IMR-90 (cell line): ENCODE results near the gene PVALEF. TPM values are rescaled to one million over a fixed set of nuclear protein-coding genes. Genes with fewer than 3 reads are reported as not detected.

ENCODE experiments used
- ATAC-seq: fragments of 200-7000 bp; cut with Tn5 transposase; 2 replicates; pipeline ENCODE4 v1.9.1; 2020; ENCODE audit warnings: low read depth, mild to moderate bottlenecking, moderate library complexity
- BruUV-seq: library from RNA; stranded (reverse); fragments of 400-500 nt; replicated peaks from 2 replicates; lab custom pipeline; 2021; lab: Mats Ljungman, UMichigan
- CTCF ChIA-PET: fragments of 300-600 bp; formaldehyde crosslinking; extraction: SDS; loops from one replicate; lab custom pipeline; 2021; ENCODE audit warnings: antibody characterized with exemption; lab: Yijun Ruan, JAX
- POLR2A ChIA-PET: fragments of 300-600 bp; sonication (Branson Sonifier 250); formaldehyde crosslinking; loops from one replicate; lab custom pipeline; 2022; ENCODE audit warnings: antibody characterized with exemption; ENCODE audit not compliant: unreplicated experiment; lab: Charles Lee
- DNase-seq: peaks from one replicate; pipeline ENCODE4 v3.0.0; 2013
- H2AFZ ChIP-seq: replicated peaks from 2 replicates; pipeline ENCODE3; 2013; ENCODE audit warnings: low read length, mild to moderate bottlenecking; ENCODE audit not compliant: poor library complexity
- H2AK5ac ChIP-seq: 2 replicates; pipeline ENCODE4 v1.6.1; 2013; ENCODE audit warnings: low read depth, low read length, inconsistent platforms
- H2AK9ac ChIP-seq: replicated peaks from 2 replicates; pipeline ENCODE3; 2013; ENCODE audit warnings: mild to moderate bottlenecking, low read depth, low read length, moderate library complexity; ENCODE audit not compliant: poor library complexity
- H2BK120ac ChIP-seq: 2 replicates; pipeline ENCODE4 v1.6.1; 2013; ENCODE audit warnings: low read depth, low read length, inconsistent platforms
- H2BK15ac ChIP-seq: 3 replicates; pipeline ENCODE4 v1.6.1; 2013; ENCODE audit warnings: low read depth, low read length, inconsistent platforms
- H2BK20ac ChIP-seq: 2 replicates; pipeline ENCODE4 v1.6.1; 2013; ENCODE audit warnings: low read depth, mild to moderate bottlenecking, inconsistent platforms, low read length, moderate library complexity
- H2BK5ac ChIP-seq: 2 replicates; pipeline ENCODE4 v1.6.1; 2013; ENCODE audit warnings: mild to moderate bottlenecking, low read depth, low read length, inconsistent platforms; ENCODE audit not compliant: poor library complexity, severe bottlenecking
- H3K14ac ChIP-seq: replicated peaks from 2 replicates; pipeline ENCODE4 v1.6.1; 2013; ENCODE audit warnings: low read depth, low read length, inconsistent platforms
- H3K18ac ChIP-seq: 2 replicates; pipeline ENCODE4 v1.6.1; 2013; ENCODE audit warnings: low read depth, low read length, control low read depth
- H3K23ac ChIP-seq: 2 replicates; pipeline ENCODE4 v1.6.1; 2013; ENCODE audit warnings: low read depth, low read length, inconsistent platforms
- H3K27ac ChIP-seq: 2 replicates; pipeline ENCODE4 v1.5.1; 2013; ENCODE audit warnings: mild to moderate bottlenecking, control low read depth, low read length; ENCODE audit not compliant: insufficient read depth
- H3K27me3 ChIP-seq: 2 replicates; pipeline ENCODE4 v1.6.1; 2013; ENCODE audit warnings: low read length; ENCODE audit not compliant: control insufficient read depth, insufficient read depth
- H3K36me3 ChIP-seq: 2 replicates; pipeline ENCODE4 v1.6.1; 2013; ENCODE audit warnings: low read length, mixed read lengths; ENCODE audit not compliant: control insufficient read depth, insufficient read depth
- H3K4ac ChIP-seq: 2 replicates; pipeline ENCODE4 v1.6.1; 2013; ENCODE audit warnings: low read depth, low read length, inconsistent platforms
- H3K4me1 ChIP-seq: 2 replicates; pipeline ENCODE4 v1.6.1; 2013; ENCODE audit warnings: low read length, mixed read lengths; ENCODE audit not compliant: control insufficient read depth, insufficient read depth
- H3K4me2 ChIP-seq: 2 replicates; pipeline ENCODE4 v1.6.1; 2013; ENCODE audit warnings: low read depth, mild to moderate bottlenecking, control low read depth, low read length, moderate library complexity
- H3K4me3 ChIP-seq: 2 replicates; pipeline ENCODE4 v1.5.1; 2013; ENCODE audit warnings: low read depth, mild to moderate bottlenecking, control low read depth, low read length, moderate library complexity; ENCODE audit not compliant: insufficient read depth
- H3K56ac ChIP-seq: 2 replicates; pipeline ENCODE4 v1.6.1; 2013; ENCODE audit warnings: low read length, inconsistent platforms; ENCODE audit not compliant: insufficient read depth; ENCODE audit errors: extremely low read depth
- H3K79me1 ChIP-seq, 2 experiments: 2 replicates each; pipeline ENCODE4 v1.6.1; 2013; ENCODE audit warnings: low read length in 2 of 2, inconsistent platforms in 1 of 2, low read depth in 1 of 2
- H3K9ac ChIP-seq: 2 replicates; pipeline ENCODE4 v1.6.1; 2013; ENCODE audit warnings: low read depth, low read length, control low read depth
- H3K9me1 ChIP-seq: 2 replicates; pipeline ENCODE4 v1.6.1; 2013; ENCODE audit warnings: low read length, inconsistent platforms; ENCODE audit not compliant: insufficient read depth
- H3K9me3 ChIP-seq: 2 replicates; pipeline ENCODE4 v1.6.1; 2013; ENCODE audit warnings: low read length; ENCODE audit not compliant: control insufficient read depth, insufficient read depth
- H4K20me1 ChIP-seq: 2 replicates; pipeline ENCODE4 v1.6.1; 2013; ENCODE audit warnings: low read length, inconsistent platforms; ENCODE audit not compliant: insufficient read depth
- H4K5ac ChIP-seq: 2 replicates; pipeline ENCODE4 v1.6.1; 2013; ENCODE audit warnings: mild to moderate bottlenecking, low read depth, low read length, control low read depth
- H4K8ac ChIP-seq, 2 experiments: 2 replicates each; pipeline ENCODE4 v1.6.1; 2013; ENCODE audit warnings: low read depth in 2 of 2, low read length in 2 of 2, control low read depth in 1 of 2, inconsistent platforms in 1 of 2
- H4K91ac ChIP-seq: 2 replicates; pipeline ENCODE4 v1.6.1; 2013; ENCODE audit warnings: low read depth, low read length, inconsistent platforms; ENCODE audit not compliant: insufficient read depth
- BHLHE40 ChIP-seq: fragments of 150-350 bp; IDR thresholded peaks from 2 replicates; pipeline ENCODE4 v1.6.1; 2016; ENCODE audit warnings: mild to moderate bottlenecking, low read depth, low read length
- CEBPB ChIP-seq: IDR thresholded peaks from 2 replicates; pipeline ENCODE4 v1.6.1; 2012; ENCODE audit warnings: low read depth, low read length, improper control_type of control experiment
- CHD1 ChIP-seq: IDR thresholded peaks from 2 replicates; pipeline ENCODE4 v1.6.1; 2012; ENCODE audit warnings: low read depth, low read length, improper control_type of control experiment
- FOS ChIP-seq: fragments of 150-350 bp; IDR thresholded peaks from 2 replicates; pipeline ENCODE4 v1.6.1; 2016; ENCODE audit warnings: low read depth, low read length
- MAFK ChIP-seq: IDR thresholded peaks from 2 replicates; pipeline ENCODE4 v1.6.1; 2012; ENCODE audit warnings: low read depth, low read length, improper control_type of control experiment
- MAZ ChIP-seq: IDR thresholded peaks from 2 replicates; pipeline ENCODE4 v1.6.1; 2012; ENCODE audit warnings: low read depth, mild to moderate bottlenecking, low read length, improper control_type of control experiment, moderate library complexity, borderline replicate concordance
- MXI1 ChIP-seq: IDR thresholded peaks from 2 replicates; pipeline ENCODE4 v1.6.1; 2012; ENCODE audit warnings: low read depth, mild to moderate bottlenecking, low read length, moderate library complexity, borderline replicate concordance
- NFE2L2 ChIP-seq: fragments of 150-350 bp; IDR thresholded peaks from 2 replicates; pipeline ENCODE4 v1.6.1; 2016; ENCODE audit warnings: low read depth, mild to moderate bottlenecking, low read length
- POLR2A ChIP-seq: IDR thresholded peaks from 2 replicates; pipeline ENCODE4 v1.6.1; 2012; ENCODE audit warnings: mild to moderate bottlenecking, low read depth, low read length
- RAD21 ChIP-seq: IDR thresholded peaks from 2 replicates; pipeline ENCODE4 v1.6.1; 2012; ENCODE audit warnings: low read length, improper control_type of control experiment
- RCOR1 ChIP-seq: IDR thresholded peaks from 2 replicates; pipeline ENCODE4 v1.6.1; 2012; ENCODE audit warnings: mild to moderate bottlenecking, low read length, improper control_type of control experiment; ENCODE audit not compliant: insufficient replicate concordance
- RFX5 ChIP-seq: IDR thresholded peaks from 2 replicates; pipeline ENCODE4 v1.8.0; 2012; ENCODE audit warnings: low read depth, mild to moderate bottlenecking, low read length, moderate library complexity
- SMC3 ChIP-seq: fragments of 150-350 bp; IDR thresholded peaks from 2 replicates; pipeline ENCODE4 v1.6.1; 2016; ENCODE audit warnings: low read depth, mild to moderate bottlenecking, antibody characterized with exemption, low read length, moderate library complexity
- WGBS, 2 experiments: methylation state at CpG; one replicate each; pipeline versions ENCODE4 v1.1.5 to v1.1.7; 2013; ENCODE audit warnings: missing lambda C conversion rate in 2 of 2; ENCODE audit not compliant: insufficient read length in 1 of 2; ENCODE audit errors: extremely low coverage in 2 of 2; 5-methylcytosine and 5-hydroxymethylcytosine counted together
- dilution Hi-C: fragments of 300-500 bp; cut with HindIII; formaldehyde crosslinking; loops from one replicate; pipeline ENCODE4 v1.14.3; 2018; ENCODE audit warnings: low sequenced_read_pairs; ENCODE audit not compliant: unreplicated experiment
- in situ Hi-C: fragments of 300-500 bp; cut with MboI; formaldehyde crosslinking; loops from 3 replicates; pipeline ENCODE4 v1.14.3; 2019; ENCODE audit warnings: low sequenced_read_pairs, inconsistent platforms, mixed read lengths
- intact Hi-C: fragments of 100-400 bp; cut with micrococcal nuclease; formaldehyde crosslinking; loops from 2 replicates; pipeline ENCODE4 v1.10.0; 2022
- polyA plus RNA-seq, 3 experiments: library from polyadenylated mRNA; depleted of rRNA; stranded (reverse); fragments of >200 nt; gene quantifications; 2 replicates each; pipeline ENCODE4 v1.2.3, GENCODE V29; 2012; ENCODE audit warnings: low replicate concordance in 1 of 3
- total RNA-seq: library from RNA; depleted of rRNA; stranded (reverse); fragments of >200 nt; gene quantifications from 2 replicates; pipeline ENCODE4 v1.2.3, GENCODE V29; 2012
- TF ChIP-seq, protein P1 (sequence below): fragments of 150-350 bp; IDR thresholded peaks from 2 replicates; pipeline ENCODE4 v1.6.1; 2017; ENCODE audit warnings: mild to moderate bottlenecking, antibody characterized with exemption, low read length, low read depth

PVALEF gene
- total and polyA plus RNA-seq, 2 of the 4 experiments (the other 2 are of a cell fraction) = not detected

DNA sequence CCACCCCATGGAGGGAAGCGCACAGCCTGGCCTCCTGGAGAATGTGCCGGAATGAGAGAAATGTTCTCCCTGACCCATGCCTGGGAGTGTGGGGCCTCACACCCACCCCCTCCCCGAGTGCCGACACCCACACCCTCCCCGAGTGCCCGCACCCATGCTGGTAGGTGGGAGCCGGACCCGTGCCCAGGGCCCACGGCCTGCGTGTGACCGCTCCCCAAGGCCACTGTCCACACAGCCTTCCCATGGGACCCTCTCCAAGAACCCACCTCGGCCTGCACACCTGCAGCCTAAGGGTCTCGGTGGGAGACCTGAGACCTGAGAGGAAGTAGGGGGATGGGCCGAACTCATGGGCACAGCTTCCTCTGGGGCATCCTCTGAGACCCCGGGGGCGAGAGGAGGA lies 3.3 kb upstream of the PVALEF start:
- Histone ChIP-seq H2AK5ac (no peak overlapping the region), H3K27me3 (peaks cover 39% of the 10 kb centered on the region; the same call in 1 of the 2 replicates), H2BK120ac (no peak overlapping the region), H2AFZ (no peak overlapping the region), H4K20me1 (no peaks in the 10 kb centered on the region), H3K18ac (no peak overlapping the region), H3K4me3 (no peak overlapping the region), H3K4ac (no peak overlapping the region), H3K9me3 (no peaks in the 10 kb centered on the region), H3K9me1 (no peaks in the 10 kb centered on the region), H3K36me3 (no peaks in the 10 kb centered on the region), H3K27ac (no peak overlapping the region), H4K91ac (no peak overlapping the region), H4K8ac (no peak overlapping the region), H3K4me2 (no peak overlapping the region), H2BK5ac (no peak overlapping the region), H3K9ac (no peak overlapping the region), H3K56ac (no peak overlapping the region), H4K5ac (no peak overlapping the region), H3K14ac (no peak overlapping the region), H3K4me1 (no peaks in the 10 kb centered on the region), H2BK15ac (no peak overlapping the region), H2AK9ac (no peak overlapping the region), H3K79me1 (no peaks in the 10 kb centered on the region), H2BK20ac (no peak overlapping the region), H3K23ac (no peak overlapping the region)
- no TSS peak for BruUV-seq
- 67% methylated on average over 3 of the region's 16 CpGs; no CpG with 5 or more reads in 1 of the 2 experiments for WGBS, 2 experiments
- intact Hi-C loops (no loop called here), dilution Hi-C loops (no loop called here), in situ Hi-C loops (no loop called here)
- TF ChIP-seq RFX5 = no peak
- TF ChIP-seq SMC3 = no peak
- TF ChIP-seq RCOR1 = no peak
- TF ChIP-seq, protein P1, sequence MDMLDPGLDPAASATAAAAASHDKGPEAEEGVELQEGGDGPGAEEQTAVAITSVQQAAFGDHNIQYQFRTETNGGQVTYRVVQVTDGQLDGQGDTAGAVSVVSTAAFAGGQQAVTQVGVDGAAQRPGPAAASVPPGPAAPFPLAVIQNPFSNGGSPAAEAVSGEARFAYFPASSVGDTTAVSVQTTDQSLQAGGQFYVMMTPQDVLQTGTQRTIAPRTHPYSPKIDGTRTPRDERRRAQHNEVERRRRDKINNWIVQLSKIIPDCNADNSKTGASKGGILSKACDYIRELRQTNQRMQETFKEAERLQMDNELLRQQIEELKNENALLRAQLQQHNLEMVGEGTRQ = no peak
- no peak for TF ChIP-seq POLR2A
- no peak for TF ChIP-seq FOS
- no peak for TF ChIP-seq MAZ
- TF ChIP-seq RAD21 = no peak
- no peak for TF ChIP-seq MXI1
- TF ChIP-seq MAFK = no peak
- no peak for TF ChIP-seq BHLHE40
- TF ChIP-seq CEBPB = no peak
- no peak for TF ChIP-seq NFE2L2
- no peak for TF ChIP-seq CHD1
- ChIA-PET CTCF (no interaction called here), POLR2A (no interaction called here)
- DNase-seq = no peak
- no peak for ATAC-seq
